GM18519 (cell line): ENCODE measurements around the gene STRN4.
"Not testable (repeated sequence)": the region's sequence is repeated elsewhere in the genome, so short reads cannot be mapped to it uniquely, and the experiment has no call there.

Source experiments
- ATAC-seq: cut with Tn5 transposase; IDR thresholded peaks from one replicate; pipeline ENCODE4 v1.9.1; 2021; ENCODE audit warnings: mild to moderate bottlenecking, moderate library complexity; ENCODE audit not compliant: unreplicated experiment, low FRiP score

Gene STRN4, protein sequence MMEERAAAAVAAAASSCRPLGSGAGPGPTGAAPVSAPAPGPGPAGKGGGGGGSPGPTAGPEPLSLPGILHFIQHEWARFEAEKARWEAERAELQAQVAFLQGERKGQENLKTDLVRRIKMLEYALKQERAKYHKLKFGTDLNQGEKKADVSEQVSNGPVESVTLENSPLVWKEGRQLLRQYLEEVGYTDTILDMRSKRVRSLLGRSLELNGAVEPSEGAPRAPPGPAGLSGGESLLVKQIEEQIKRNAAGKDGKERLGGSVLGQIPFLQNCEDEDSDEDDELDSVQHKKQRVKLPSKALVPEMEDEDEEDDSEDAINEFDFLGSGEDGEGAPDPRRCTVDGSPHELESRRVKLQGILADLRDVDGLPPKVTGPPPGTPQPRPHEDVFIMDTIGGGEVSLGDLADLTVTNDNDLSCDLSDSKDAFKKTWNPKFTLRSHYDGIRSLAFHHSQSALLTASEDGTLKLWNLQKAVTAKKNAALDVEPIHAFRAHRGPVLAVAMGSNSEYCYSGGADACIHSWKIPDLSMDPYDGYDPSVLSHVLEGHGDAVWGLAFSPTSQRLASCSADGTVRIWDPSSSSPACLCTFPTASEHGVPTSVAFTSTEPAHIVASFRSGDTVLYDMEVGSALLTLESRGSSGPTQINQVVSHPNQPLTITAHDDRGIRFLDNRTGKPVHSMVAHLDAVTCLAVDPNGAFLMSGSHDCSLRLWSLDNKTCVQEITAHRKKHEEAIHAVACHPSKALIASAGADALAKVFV

GRCh38 chr19:46746281-46747057 is at the start of gene STRN4:
Gene STRN4, minus strand, starts transcription at chr19:46746450. Its CDS starts 20 bp downstream, at chr19:46746430.
- no peak for ATAC-seq

GRCh38 chr19:46791944-46792343 is 45.7 kb upstream of the STRN4 start:
- ATAC-seq: no peak

GRCh38 chr19:46789371-46789770 is 43.1 kb upstream of the STRN4 start:
- ATAC-seq: no peak

DNA sequence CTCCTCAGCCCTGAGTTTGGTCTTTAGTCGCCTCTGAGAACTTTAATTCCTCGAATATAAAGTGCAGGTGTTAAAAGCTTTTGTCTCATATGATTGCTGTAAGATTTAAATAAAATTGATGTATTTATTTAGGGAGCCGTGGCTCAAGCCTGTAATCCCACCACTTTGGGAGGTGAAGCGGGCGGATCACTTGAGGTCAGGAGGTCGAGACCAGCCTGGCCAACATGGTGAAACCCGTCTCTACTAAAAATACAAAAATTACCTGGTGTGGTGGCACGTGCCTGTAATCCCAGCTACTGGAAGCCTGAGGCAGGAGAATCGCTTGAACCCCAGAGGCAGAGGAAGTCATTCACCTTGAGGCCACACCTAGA is 42.7 kb upstream of the STRN4 start:
- no peak for ATAC-seq

GRCh38 chr19:46788262-46788967 is 42.2 kb upstream of the STRN4 start, which contains the start of gene SLC1A5:
Gene SLC1A5, minus strand, starts transcription at chr19:46788594. Its CDS starts 629 bp downstream, at chr19:46787965.
- no peak for ATAC-seq

- no peak for ATAC-seq
These were observed 41.3 kb upstream of the STRN4 start for GRCh38 chr19:46787331-46788261.

GRCh38 chr19:46787040-46787330 is 40.7 kb upstream of the STRN4 start:
- ATAC-seq: no peak

GRCh38 chr19:46786236-46787039 is 40.2 kb upstream of the STRN4 start:
- ATAC-seq: no peak

DNA sequence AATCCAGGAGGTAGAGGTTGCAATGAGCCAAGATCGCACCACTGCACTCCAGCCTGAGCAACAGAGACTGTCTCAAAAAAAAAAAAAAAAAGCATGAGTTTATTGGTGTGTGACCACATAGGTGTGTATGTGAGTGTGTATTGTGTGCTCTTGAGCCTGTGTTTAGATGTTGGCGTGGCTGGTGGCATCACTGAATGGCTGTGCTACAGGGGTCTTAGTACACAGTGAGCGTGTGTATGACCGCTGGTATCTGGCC is 39.7 kb upstream of the STRN4 start:
- no peak for ATAC-seq

GRCh38 chr19:46785054-46785979 is 39.1 kb upstream of the STRN4 start:
- no peak for ATAC-seq

DNA sequence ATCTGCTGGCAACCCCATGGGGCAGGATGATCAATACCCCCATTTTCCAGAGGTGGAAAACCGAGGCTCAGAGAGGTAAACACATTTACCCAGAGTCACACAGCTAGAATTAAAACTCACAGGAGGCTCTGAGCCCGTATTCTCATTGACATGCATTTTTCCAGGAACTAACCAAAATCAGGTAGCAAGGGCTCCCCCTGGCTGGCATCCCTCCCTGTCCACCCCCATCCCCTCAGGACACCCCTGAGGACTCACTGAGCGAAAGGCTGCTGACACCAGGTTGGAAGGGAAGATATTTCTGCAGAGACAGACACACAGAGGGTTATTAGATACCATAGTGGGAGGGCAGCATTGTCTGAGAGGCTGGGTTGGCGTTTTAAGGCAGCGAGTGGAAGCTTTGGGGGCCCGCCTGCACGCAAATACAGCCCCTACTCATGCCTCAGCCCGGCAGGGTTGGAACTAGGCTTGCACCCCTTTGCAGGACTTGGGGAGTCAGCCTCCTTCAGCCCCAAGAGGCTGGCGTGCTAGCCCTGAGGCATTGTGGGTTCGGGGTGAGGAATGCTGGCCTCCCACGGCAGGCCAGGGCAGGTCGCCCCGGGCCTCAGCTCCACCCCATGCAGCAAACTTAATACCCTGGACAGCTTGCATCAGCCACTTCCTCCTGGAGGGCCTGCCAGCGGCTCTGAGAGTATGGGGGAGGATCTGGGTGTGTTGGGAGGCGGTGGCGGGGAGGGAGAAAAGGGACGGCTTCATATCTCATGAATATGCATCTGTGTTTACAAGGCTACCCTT is 38.2 kb upstream of the STRN4 start:
- no peak for ATAC-seq

DNA sequence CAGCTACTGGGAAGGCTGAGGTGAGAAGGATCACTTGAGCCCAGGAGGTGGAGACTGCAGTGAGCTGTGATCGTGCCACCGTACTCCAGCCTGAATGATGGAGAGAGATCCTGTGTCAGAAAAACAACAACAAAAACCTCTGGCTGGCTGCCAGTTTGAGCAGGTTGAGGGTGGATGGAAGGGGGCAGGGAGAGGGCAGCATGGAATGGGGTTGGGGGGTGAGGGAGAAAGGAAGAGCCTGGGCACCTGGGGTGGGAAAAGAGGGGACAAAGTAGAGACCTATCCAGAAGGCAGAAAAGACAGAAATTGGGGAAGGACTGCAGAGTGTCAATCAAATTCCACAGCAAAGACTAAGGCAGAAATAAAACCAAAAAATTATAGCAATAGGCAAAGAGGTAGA is 37.4 kb upstream of the STRN4 start:
- ATAC-seq: no peak

DNA sequence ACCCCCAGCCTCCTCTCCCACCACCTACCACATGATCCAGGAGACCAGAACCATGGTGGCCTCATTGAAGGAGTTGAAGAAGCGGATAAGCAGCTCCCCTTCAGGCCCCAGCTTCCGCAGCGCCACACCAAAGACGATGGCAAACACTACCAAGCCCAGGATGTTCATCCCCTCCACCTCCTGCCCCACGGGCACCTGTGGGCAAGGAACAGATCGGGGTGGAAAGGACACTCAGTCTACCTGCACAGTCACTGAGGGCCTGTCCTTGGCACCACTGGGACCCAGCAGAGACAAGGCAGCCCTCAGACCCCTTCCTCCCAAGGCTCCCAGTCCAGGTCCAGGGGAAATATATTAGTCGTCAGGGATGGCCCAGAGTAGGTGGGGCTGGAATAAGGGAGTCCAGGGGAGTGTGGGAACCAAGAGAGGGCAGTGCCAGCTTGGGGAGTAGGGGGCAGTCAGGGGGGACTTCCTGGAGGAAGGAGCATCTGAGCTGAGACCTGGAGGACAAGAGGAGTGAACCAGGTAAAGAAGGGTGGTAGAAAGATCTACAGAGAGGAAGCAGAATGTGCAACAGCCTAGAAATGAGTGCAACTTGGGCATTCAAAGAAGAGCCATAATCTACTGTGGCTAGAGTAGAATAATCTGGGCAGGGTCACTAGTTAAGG is 36.2 kb upstream of the STRN4 start:
- no peak for ATAC-seq

GRCh38 chr19:46777956-46778645 is 31.9 kb upstream of the STRN4 start:
- not testable (repeated sequence) for ATAC-seq

DNA sequence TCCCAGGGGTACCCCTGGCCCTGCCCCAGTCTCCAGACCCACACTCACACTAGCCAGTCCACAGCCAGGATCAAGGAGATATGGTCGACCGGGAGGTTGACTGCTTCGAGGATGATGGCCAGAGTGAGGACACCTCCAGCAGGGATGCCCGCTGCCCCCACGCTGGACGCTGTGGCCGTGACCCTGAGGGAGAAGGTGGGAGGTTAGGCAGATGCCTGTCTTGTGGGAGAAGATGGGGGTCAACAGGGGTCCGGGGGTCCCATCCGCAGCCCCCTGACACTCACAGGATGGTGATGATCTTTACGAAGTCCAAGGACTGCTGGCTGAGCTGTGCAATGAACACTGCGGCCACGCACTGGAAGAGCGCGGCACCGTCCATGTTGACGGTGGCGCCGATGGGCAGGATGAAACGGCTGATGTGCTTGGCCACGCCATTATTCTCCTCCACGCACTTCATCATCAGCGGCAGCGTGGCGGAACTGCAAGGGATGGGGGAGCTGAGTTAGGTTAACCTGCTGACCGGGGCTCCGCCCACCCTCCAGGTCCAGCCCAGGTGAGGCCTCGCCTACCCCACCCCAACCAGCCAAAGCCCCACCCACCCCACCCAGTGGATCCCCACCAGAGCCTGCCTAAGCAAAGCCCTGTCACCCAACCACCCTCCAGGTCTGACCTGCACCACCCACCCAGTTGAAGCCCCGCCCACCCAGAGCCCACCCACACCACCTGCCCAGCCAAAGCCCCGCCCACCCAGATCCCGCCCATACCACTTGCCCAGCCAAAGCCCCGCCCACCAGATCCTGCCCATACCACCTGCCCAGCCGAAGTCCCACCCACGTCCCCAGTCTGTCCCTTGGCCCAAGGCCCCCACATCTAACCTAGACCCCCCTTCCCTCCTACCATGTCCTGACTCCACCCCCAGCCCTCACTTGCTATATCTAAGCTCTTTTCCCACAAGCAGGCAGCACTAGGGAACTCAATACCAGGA is 31.0 kb upstream of the STRN4 start:
- ATAC-seq: no peak
